Measurements from ENCODE around the gene FOXO1. TPM values are rescaled to one million over a fixed set of nuclear protein-coding genes. Genes with fewer than 3 reads are reported as not detected.

Gene FOXO1
- total and polyA plus RNA-seq, 9 of the 15 experiments (the other 6 are each of a cell fraction or from before 2014, with no cell fraction given), result 0.04 to 0.73 (median 0.20) TPM

DNA sequence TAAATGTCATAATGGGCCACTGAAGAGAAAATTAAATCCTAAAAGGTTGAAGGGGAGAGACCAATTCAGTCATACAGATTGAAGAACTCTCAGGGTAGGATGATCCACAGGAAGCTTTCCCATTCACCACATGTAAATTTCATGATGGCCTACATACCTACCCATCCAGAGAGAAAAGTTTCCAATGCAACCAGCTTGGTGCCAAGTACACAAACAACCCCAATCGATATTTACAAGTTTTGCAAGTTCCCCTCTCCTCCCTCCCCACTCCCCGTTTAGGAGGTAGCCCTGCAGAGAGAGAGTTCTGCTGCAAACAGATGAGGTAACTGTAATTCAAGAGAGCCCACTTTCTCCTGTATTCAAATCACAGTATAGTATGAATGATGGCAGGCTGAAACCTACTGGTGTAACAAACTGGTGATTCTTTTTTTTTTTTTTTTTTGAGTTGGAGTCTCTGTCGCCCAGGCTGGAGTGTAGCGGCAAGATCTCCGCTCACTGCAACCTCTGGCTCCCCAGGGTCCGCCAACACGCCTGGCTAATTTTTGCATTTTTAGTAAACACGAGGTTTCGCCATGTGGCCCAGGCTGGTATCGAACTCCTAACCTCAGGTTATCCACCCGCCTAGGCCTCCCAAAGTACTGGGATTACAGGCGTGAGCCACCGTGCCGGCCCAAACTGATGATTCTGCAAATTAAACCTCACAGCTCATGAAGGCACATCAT, 14.4 kb downstream of the FOXO1 start:
- Histone ChIP-seq H3K79me2 (ENCODE audit: control insufficient read depth, insufficient read depth, low read length) (no peaks in the 10 kb centered on the region), H3K36me3 (ENCODE audit: control insufficient read depth, insufficient read depth, low read length) (no peaks in the 10 kb centered on the region), H3K9me1 (ENCODE audit: control insufficient read depth, insufficient read depth, low read length) (no peaks in the 10 kb centered on the region), H3K27me3 (ENCODE audit: control insufficient read depth in 2 of 2, insufficient read depth in 2 of 2, low read length in 2 of 2) (peaks cover 0 to 2% of the 10 kb centered on the region in 2 experiments; a peak in 1 of 5 replicates), H3K4me3 (no peak overlapping the region), H4K20me1 (replicated peaks; ENCODE audit: control insufficient read depth, insufficient read depth, low read length) (no peaks in the 10 kb centered on the region), H3K9ac (ENCODE audit: insufficient read depth in 1 of 2, low read depth in 2 of 2, low read length in 2 of 2) (no peak overlapping the region), H3K4me2 (ENCODE audit: insufficient read depth, low read length) (no peak overlapping the region), H3K4me1 (replicated peaks in 1 of 2; ENCODE audit: control insufficient read depth in 2 of 2, insufficient read depth in 2 of 2, low read length in 2 of 2) (no peaks in the 10 kb centered on the region; a peak in 1 of 5 replicates), H2AFZ (ENCODE audit: low read depth, low read length) (no peak overlapping the region), H3K9me3 (replicated peaks; ENCODE audit: control insufficient read depth, insufficient read depth, low read depth, low read length) (no peaks in the 10 kb centered on the region; the same call in 1 of the 2 replicates), H3K27ac (ENCODE audit: extremely low read depth, low read depth, low read length) (no peak overlapping the region)
- intact Hi-C loops (cut with micrococcal nuclease), result no loop called here
- 10% methylated on average over 10 of the region's 14 CpGs for WGBS (ENCODE audit: insufficient coverage, low coverage, missing lambda C conversion rate)
- POLR2A ChIA-PET, result no interaction called here
- TF ChIP-seq ZEB2 (IDR thresholded peaks at IDR 0.05), result no peak
- TF ChIP-seq, protein P1, sequence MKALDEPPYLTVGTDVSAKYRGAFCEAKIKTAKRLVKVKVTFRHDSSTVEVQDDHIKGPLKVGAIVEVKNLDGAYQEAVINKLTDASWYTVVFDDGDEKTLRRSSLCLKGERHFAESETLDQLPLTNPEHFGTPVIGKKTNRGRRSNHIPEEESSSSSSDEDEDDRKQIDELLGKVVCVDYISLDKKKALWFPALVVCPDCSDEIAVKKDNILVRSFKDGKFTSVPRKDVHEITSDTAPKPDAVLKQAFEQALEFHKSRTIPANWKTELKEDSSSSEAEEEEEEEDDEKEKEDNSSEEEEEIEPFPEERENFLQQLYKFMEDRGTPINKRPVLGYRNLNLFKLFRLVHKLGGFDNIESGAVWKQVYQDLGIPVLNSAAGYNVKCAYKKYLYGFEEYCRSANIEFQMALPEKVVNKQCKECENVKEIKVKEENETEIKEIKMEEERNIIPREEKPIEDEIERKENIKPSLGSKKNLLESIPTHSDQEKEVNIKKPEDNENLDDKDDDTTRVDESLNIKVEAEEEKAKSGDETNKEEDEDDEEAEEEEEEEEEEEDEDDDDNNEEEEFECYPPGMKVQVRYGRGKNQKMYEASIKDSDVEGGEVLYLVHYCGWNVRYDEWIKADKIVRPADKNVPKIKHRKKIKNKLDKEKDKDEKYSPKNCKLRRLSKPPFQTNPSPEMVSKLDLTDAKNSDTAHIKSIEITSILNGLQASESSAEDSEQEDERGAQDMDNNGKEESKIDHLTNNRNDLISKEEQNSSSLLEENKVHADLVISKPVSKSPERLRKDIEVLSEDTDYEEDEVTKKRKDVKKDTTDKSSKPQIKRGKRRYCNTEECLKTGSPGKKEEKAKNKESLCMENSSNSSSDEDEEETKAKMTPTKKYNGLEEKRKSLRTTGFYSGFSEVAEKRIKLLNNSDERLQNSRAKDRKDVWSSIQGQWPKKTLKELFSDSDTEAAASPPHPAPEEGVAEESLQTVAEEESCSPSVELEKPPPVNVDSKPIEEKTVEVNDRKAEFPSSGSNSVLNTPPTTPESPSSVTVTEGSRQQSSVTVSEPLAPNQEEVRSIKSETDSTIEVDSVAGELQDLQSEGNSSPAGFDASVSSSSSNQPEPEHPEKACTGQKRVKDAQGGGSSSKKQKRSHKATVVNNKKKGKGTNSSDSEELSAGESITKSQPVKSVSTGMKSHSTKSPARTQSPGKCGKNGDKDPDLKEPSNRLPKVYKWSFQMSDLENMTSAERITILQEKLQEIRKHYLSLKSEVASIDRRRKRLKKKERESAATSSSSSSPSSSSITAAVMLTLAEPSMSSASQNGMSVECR (CRISPR knock-in tag; IDR thresholded peaks at IDR 0.05), result no peak
- TF ChIP-seq C11orf30 (IDR thresholded peaks at IDR 0.05; ENCODE audit: low read depth), result 0 out of 2 replicates have a peak, but pooled peaks have one; percentile 14
- no peak for TF ChIP-seq ZSCAN32 (CRISPR knock-in tag; IDR thresholded peaks at IDR 0.05)
- TF ChIP-seq ZNF316 (IDR thresholded peaks at IDR 0.05), result 0 out of 2 replicates have a peak, but pooled peaks have one; percentile 23
- in situ Hi-C loops (cut with MboI), result no loop called here
- CTCF ChIA-PET (ENCODE audit: low intra/inter-chr PET ratio), result no interaction called here
- no peak for DNase-seq (ENCODE audit: extremely low read depth in 1 of 4, low spot score in 3 of 4)
- ATAC-seq, result no peak
- FAIRE-seq, result no peak
- no TSS peak for BruUV-seq (replicated peaks)
